ENCODE measurements around the gene CD247. TPM values are rescaled to one million over a fixed set of nuclear protein-coding genes. Genes with fewer than 3 reads are reported as not detected.

Gene CD247
- total and polyA plus RNA-seq, 9 of the 15 experiments (the other 6 are each of a cell fraction or from before 2014, with no cell fraction given), result 0.08 to 0.42 (median 0.28) TPM; not detected in 5

DNA sequence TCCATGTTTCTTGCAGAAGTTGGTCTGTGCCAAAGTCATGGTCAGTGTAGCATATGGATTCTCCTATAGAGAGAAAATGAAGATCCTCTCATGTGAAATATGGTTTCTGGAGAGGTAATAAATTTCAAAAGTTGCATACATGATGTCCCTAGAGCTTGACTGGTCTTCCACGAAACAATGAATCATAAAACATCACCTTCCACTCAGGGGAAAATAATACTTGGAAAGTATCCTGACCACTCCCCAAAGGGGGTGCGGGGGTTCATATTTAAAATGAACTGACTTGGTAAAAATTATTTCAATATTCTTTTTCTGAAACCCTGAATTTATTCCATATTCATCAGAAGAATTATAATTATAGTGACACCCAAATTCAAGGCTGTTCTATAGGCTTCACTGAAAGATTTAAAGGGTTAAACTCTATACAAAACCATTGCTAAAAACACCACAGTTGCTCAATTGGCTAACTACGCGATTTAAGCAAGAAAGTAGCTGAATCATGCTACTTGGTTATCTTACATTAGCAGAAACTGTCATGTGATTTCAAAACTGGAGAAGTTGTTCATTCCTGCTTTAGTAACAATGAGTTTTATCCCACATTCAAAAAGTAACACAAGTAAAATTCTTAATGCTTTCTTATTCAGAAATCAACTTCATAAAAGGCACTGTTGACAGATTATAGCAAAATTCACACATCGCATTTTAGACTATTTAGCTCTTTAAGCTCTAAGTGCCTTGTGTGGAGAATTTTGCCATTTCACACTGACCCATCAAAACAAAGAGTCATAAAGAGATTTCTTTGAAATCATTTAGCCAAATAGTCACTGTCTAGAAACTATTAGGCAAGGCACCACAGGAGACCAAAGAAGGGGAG lies 30.0 kb upstream of the CD247 start (continued):
- TF ChIP-seq ZC3H4 (CRISPR knock-in tag; IDR thresholded peaks at IDR 0.05; ENCODE audit: borderline replicate concordance) (no peak), SAFB2 (IDR thresholded peaks at IDR 0.05; ENCODE audit: borderline replicate concordance, low read depth, low read length, severe bottlenecking) (no peak), GTF2F1 (IDR thresholded peaks at IDR 0.05; ENCODE audit: low read depth, low read length) (no peak), TAF1 (IDR thresholded peaks at IDR 0.05; ENCODE audit: control insufficient read depth, extremely low read depth, insufficient read depth, low read length, severe bottlenecking) (no peak), MCM2 (IDR thresholded peaks at IDR 0.05; ENCODE audit: low read depth) (no peak), ARNT (IDR thresholded peaks at IDR 0.05) (peak; percentile 68 to 73; a peak in 3 of 4 replicates), SOX6 (IDR thresholded peaks at IDR 0.05) (peak; percentile 86), ZBTB17 (CRISPR knock-in tag; IDR thresholded peaks at IDR 0.05) (peak; percentile 27; the same call in 1 of the 2 replicates), ZNF561 (CRISPR knock-in tag; conservative IDR thresholded peaks at IDR 0.05) (no peak), TRIM28 (IDR thresholded peaks at IDR 0.05) (no peak), SFPQ (IDR thresholded peaks at IDR 0.05; ENCODE audit: low read depth, low read length) (no peak), ATF6 (CRISPR knock-in tag; IDR thresholded peaks at IDR 0.05) (no peak), HMGXB4 (CRISPR knock-in tag; IDR thresholded peaks at IDR 0.05) (no peak), KLF10 (CRISPR knock-in tag; IDR thresholded peaks at IDR 0.05) (no peak)
- TF ChIP-seq, protein P1, sequence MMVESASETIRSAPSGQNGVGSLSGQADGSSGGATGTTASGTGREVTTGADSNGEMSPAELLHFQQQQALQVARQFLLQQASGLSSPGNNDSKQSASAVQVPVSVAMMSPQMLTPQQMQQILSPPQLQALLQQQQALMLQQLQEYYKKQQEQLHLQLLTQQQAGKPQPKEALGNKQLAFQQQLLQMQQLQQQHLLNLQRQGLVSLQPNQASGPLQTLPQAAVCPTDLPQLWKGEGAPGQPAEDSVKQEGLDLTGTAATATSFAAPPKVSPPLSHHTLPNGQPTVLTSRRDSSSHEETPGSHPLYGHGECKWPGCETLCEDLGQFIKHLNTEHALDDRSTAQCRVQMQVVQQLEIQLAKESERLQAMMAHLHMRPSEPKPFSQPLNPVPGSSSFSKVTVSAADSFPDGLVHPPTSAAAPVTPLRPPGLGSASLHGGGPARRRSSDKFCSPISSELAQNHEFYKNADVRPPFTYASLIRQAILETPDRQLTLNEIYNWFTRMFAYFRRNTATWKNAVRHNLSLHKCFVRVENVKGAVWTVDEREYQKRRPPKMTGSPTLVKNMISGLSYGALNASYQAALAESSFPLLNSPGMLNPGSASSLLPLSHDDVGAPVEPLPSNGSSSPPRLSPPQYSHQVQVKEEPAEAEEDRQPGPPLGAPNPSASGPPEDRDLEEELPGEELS (CRISPR knock-in tag; IDR thresholded peaks at IDR 0.05; ENCODE audit: borderline replicate concordance), result no peak
- TF ChIP-seq, protein P2, sequence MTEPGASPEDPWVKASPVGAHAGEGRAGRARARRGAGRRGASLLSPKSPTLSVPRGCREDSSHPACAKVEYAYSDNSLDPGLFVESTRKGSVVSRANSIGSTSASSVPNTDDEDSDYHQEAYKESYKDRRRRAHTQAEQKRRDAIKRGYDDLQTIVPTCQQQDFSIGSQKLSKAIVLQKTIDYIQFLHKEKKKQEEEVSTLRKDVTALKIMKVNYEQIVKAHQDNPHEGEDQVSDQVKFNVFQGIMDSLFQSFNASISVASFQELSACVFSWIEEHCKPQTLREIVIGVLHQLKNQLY (CRISPR knock-in tag; conservative IDR thresholded peaks at IDR 0.05), result no peak
